HepG2 (cell line): ENCODE results near the gene C13orf46. TPM values are rescaled to one million over a fixed set of nuclear protein-coding genes. Genes with fewer than 3 reads are reported as not detected.

Source experiments
- ATAC-seq: fragments of 200-7000 bp; cut with Tn5 transposase; 3 replicates; pipeline ENCODE4 v1.9.1; 2020; ENCODE audit warnings: mild to moderate bottlenecking, moderate library complexity
- BruUV-seq: library from RNA; stranded (reverse); fragments of 400-500 nt; replicated peaks from 2 replicates; lab custom pipeline; 2021; lab: Mats Ljungman, UMichigan
- CTCF ChIA-PET: fragments of 300-600 bp; formaldehyde crosslinking; extraction: SDS; loops from one replicate; lab custom pipeline; 2021; ENCODE audit warnings: low total read pairs, inconsistent platforms, low intra/inter-chr PET ratio; lab: Yijun Ruan, JAX
- POLR2A ChIA-PET: fragments of 350-600 bp; sonication (Branson Sonifier 250); formaldehyde crosslinking; loops from one replicate; lab custom pipeline; 2020; ENCODE audit warnings: antibody characterized with exemption, inconsistent platforms; lab: Yijun Ruan, JAX
- DNase-seq: peaks from one replicate; pipeline ENCODE4 v3.0.0-alpha.2; 2015; ENCODE audit warnings: low spot score
- FAIRE-seq: peaks from 3 replicates; lab custom pipeline; 2011; peaks lifted over from hg19 to GRCh38; lab: Jason Lieb, UNC
- H2AFZ ChIP-seq: one replicate; pipeline ENCODE4 v1.6.1; 2011; ENCODE audit warnings: low read length, inconsistent platforms
- H3K27ac ChIP-seq: fragments of 300-600 bp; 3 replicates; pipeline ENCODE4 v1.8.0; 2011; ENCODE audit warnings: mixed run types, mild to moderate bottlenecking, mixed read lengths, low read length, inconsistent platforms; ENCODE audit not compliant: insufficient read depth; ENCODE audit errors: extremely low read length
- H3K27me3 ChIP-seq, 2 experiments: fragments of 200-600 bp in 1 of 2; 2 replicates in 1 of 2; 3 replicates in 1 of 2; pipeline versions ENCODE4 v1.6.0 to v1.8.0; 2011; ENCODE audit warnings: low read length in 2 of 2, mild to moderate bottlenecking in 2 of 2, moderate library complexity in 2 of 2, inconsistent platforms in 1 of 2; ENCODE audit not compliant: insufficient read depth in 2 of 2, control insufficient read depth in 1 of 2
- H3K36me3 ChIP-seq, 2 experiments: fragments of 200-600 bp in 1 of 2; replicated peaks in 1 of 2; 2 replicates in 1 of 2; 3 replicates in 1 of 2; pipeline versions ENCODE4 v1.5.1 to v1.8.0; 2011; ENCODE audit warnings: low read length in 2 of 2, inconsistent platforms in 1 of 2; ENCODE audit not compliant: insufficient read depth in 2 of 2, control insufficient read depth in 1 of 2
- H3K4me1 ChIP-seq: 2 replicates; pipeline ENCODE4 v1.5.1; 2012; ENCODE audit warnings: low read length, inconsistent platforms; ENCODE audit not compliant: insufficient read depth
- H3K4me2 ChIP-seq: 2 replicates; pipeline ENCODE4 v1.6.0; 2011; ENCODE audit warnings: low read depth, low read length, inconsistent platforms
- H3K4me3 ChIP-seq, 3 experiments: fragments of 200-600 bp in 1 of 3; sonication (generic), shearing (Covaris generic) in 1 of 3; replicated peaks in 1 of 3; 2 replicates each; pipeline ENCODE4 v1.5.1; 2011 to 2016; ENCODE audit warnings: low read length in 3 of 3, inconsistent platforms in 2 of 3, low read depth in 2 of 3, mild to moderate bottlenecking in 2 of 3, control low read depth in 1 of 3, mixed read lengths in 1 of 3; ENCODE audit not compliant: insufficient read depth in 1 of 3
- H3K79me2 ChIP-seq: one replicate; pipeline ENCODE4 v1.6.1; 2011; ENCODE audit warnings: low read length, inconsistent platforms; ENCODE audit not compliant: insufficient read depth
- H3K9ac ChIP-seq: 2 replicates; pipeline ENCODE4 v1.6.0; 2011; ENCODE audit warnings: mild to moderate bottlenecking, low read depth, low read length, inconsistent platforms; ENCODE audit not compliant: insufficient read depth
- H3K9me3 ChIP-seq: 2 replicates; pipeline ENCODE4 v1.5.1; 2012; ENCODE audit warnings: mild to moderate bottlenecking, low read length
- H4K20me1 ChIP-seq: 2 replicates; pipeline ENCODE4 v1.6.0; 2011; ENCODE audit warnings: inconsistent platforms, mild to moderate bottlenecking, low read length, moderate library complexity; ENCODE audit not compliant: insufficient read depth
- CBX5 ChIP-seq: sonication (generic); formaldehyde crosslinking; IDR thresholded peaks from 2 replicates; pipeline ENCODE4 v1.4.0; 2020; ENCODE audit warnings: missing genetic modification reagents, borderline replicate concordance
- FOXK1 ChIP-seq: sonication (generic); formaldehyde crosslinking; IDR thresholded peaks from 2 replicates; pipeline ENCODE4 v1.4.0; 2020; ENCODE audit warnings: low read depth, missing genetic modification reagents, borderline replicate concordance
- HNRNPK ChIP-seq: fragments of 200-400 bp; formaldehyde crosslinking; IDR thresholded peaks from 2 replicates; pipeline ENCODE4 v1.6.1; 2018; ENCODE audit warnings: low read length, low read depth, moderate library complexity, mild to moderate bottlenecking; ENCODE audit not compliant: poor library complexity, severe bottlenecking
- NRL ChIP-seq: sonication (generic); formaldehyde crosslinking; IDR thresholded peaks from 2 replicates; pipeline ENCODE4 v1.5.0; 2020; ENCODE audit warnings: missing genetic modification reagents, mild to moderate bottlenecking, moderate library complexity, borderline replicate concordance
- POLR2G ChIP-seq: fragments of 200-400 bp; formaldehyde crosslinking; IDR thresholded peaks from 2 replicates; pipeline ENCODE4 v1.6.1; 2018; ENCODE audit warnings: mild to moderate bottlenecking, low read depth, low read length, moderate library complexity
- TFDP2 ChIP-seq: sonication (generic); formaldehyde crosslinking; IDR thresholded peaks from 2 replicates; pipeline ENCODE4 v1.4.0; 2020; ENCODE audit warnings: missing genetic modification reagents
- ZMAT3 ChIP-seq: sonication (generic); formaldehyde crosslinking; conservative IDR thresholded peaks from 2 replicates; pipeline ENCODE4 v1.7.0; 2021; ENCODE audit warnings: missing genetic modification reagents
- ZNF121 ChIP-seq: sonication (generic); formaldehyde crosslinking; IDR thresholded peaks from 2 replicates; pipeline ENCODE4 v1.5.0; 2020; ENCODE audit warnings: mild to moderate bottlenecking, missing genetic modification reagents
- ZNF768 ChIP-seq: sonication (generic); formaldehyde crosslinking; IDR thresholded peaks from 2 replicates; pipeline ENCODE4 v1.4.0; 2020; ENCODE audit warnings: missing genetic modification reagents
- ZNF770 ChIP-seq: sonication (generic); formaldehyde crosslinking; IDR thresholded peaks from 2 replicates; pipeline ENCODE4 v1.5.0; 2020; ENCODE audit warnings: mild to moderate bottlenecking, missing genetic modification reagents
- ZNF878 ChIP-seq: sonication (generic); formaldehyde crosslinking; IDR thresholded peaks from 2 replicates; pipeline ENCODE4 v1.8.1; 2023; ENCODE audit warnings: mild to moderate bottlenecking, missing genetic modification reagents, moderate library complexity
- ZSCAN20 ChIP-seq: sonication (generic); formaldehyde crosslinking; IDR thresholded peaks from 2 replicates; pipeline ENCODE4 v1.4.0; 2020; ENCODE audit warnings: missing genetic modification reagents, mild to moderate bottlenecking, borderline replicate concordance
- WGBS: methylation state at CpG from one replicate; pipeline ENCODE4 v1.1.6; 2017; ENCODE audit warnings: low lambda C conversion rate; 5-methylcytosine and 5-hydroxymethylcytosine counted together
- in situ Hi-C: cut with HindIII; loops from 2 replicates; pipeline ENCODE4 v1.10.0; 2017; ENCODE audit warnings: low pct_unique_long_range_greater_than_20kb; ENCODE audit not compliant: extremely low pct_ligation_motif_present
- intact Hi-C: fragments of 100-400 bp; cut with micrococcal nuclease; formaldehyde crosslinking; loops from one replicate; pipeline ENCODE4 v1.10.0; 2022; ENCODE audit not compliant: unreplicated experiment
- polyA plus RNA-seq, 8 experiments: library from polyadenylated mRNA; depleted of rRNA in 3 of 8; stranded (reverse) in 7 of 8; unstranded in 1 of 8; fragments of >200 nt; fragmentation: Illumina TruSeq in 4 of 8; extraction: Trizol in 4 of 8; gene quantifications; 2 replicates each; pipeline versions ENCODE4 v1.2.1 to v1.2.3, GENCODE V29; 2011 to 2016; ENCODE audit warnings: low read depth in 4 of 8, missing spikeins in 1 of 8, mixed read lengths in 1 of 8; ENCODE audit not compliant: insufficient read depth in 1 of 8
- total RNA-seq, 5 experiments: library from RNA; depleted of rRNA; stranded (reverse); fragments of >200 nt; fragmentation: Illumina TruSeq; extraction: Trizol; gene quantifications; 2 replicates each; pipeline ENCODE4 v1.2.3, GENCODE V29; 2016; ENCODE audit warnings: low read depth in 1 of 5
- TF ChIP-seq, protein P1 (sequence below): sonication (generic); formaldehyde crosslinking; IDR thresholded peaks from 2 replicates; pipeline ENCODE4 v1.4.0; 2020; ENCODE audit warnings: missing genetic modification reagents
- TF ChIP-seq, protein P2 (sequence below): sonication (generic); formaldehyde crosslinking; IDR thresholded peaks from 2 replicates; pipeline ENCODE4 v1.4.0; 2020; ENCODE audit warnings: missing genetic modification reagents

C13orf46 gene
- total and polyA plus RNA-seq, 2 of the 13 experiments (the other 11 are each of a cell fraction or from before 2014, with no cell fraction given) = 0.01 TPM; not detected in 1

GRCh38 chr13:113982296-113982661, 8.4 kb upstream of the C13orf46 start (continued):
- TF ChIP-seq, protein P1, sequence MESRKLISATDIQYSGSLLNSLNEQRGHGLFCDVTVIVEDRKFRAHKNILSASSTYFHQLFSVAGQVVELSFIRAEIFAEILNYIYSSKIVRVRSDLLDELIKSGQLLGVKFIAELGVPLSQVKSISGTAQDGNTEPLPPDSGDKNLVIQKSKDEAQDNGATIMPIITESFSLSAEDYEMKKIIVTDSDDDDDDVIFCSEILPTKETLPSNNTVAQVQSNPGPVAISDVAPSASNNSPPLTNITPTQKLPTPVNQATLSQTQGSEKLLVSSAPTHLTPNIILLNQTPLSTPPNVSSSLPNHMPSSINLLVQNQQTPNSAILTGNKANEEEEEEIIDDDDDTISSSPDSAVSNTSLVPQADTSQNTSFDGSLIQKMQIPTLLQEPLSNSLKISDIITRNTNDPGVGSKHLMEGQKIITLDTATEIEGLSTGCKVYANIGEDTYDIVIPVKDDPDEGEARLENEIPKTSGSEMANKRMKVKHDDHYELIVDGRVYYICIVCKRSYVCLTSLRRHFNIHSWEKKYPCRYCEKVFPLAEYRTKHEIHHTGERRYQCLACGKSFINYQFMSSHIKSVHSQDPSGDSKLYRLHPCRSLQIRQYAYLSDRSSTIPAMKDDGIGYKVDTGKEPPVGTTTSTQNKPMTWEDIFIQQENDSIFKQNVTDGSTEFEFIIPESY (CRISPR knock-in tag) = no peak
- TF ChIP-seq POLR2G (no peak), HNRNPK (no peak), ZMAT3 (CRISPR knock-in tag) (no peak), ZNF878 (CRISPR knock-in tag) (no peak), CBX5 (CRISPR knock-in tag) (no peak), ZNF768 (CRISPR knock-in tag) (no peak), TFDP2 (no peak), NRL (no peak)

- peaks cover 2 to 10% of the 10 kb centered on the region in 2 experiments; a peak in 3 of 5 replicates for H3K27me3 ChIP-seq
- DNase-seq (no peak), ATAC-seq (no peak), FAIRE-seq (no peak)
- H2AFZ ChIP-seq = no peak overlapping the region
- no peaks in the 10 kb centered on the region for H3K4me1 ChIP-seq
- no peaks in the 10 kb centered on the region for H4K20me1 ChIP-seq
- no peak overlapping the region for H3K4me2 ChIP-seq
- H3K9me3 ChIP-seq = no peaks in the 10 kb centered on the region
- WGBS = 67% methylated on average over 21 of the region's 28 CpGs
- H3K4me3 ChIP-seq = no peak overlapping the region
- no peaks in the 10 kb centered on the region for H3K79me2 ChIP-seq
- CTCF ChIA-PET = no interaction called here
- in situ Hi-C loops = no loop called here
- POLR2A ChIA-PET = no interaction called here
- intact Hi-C loops = no loop called here
- no peak overlapping the region for H3K27ac ChIP-seq
- H3K36me3 ChIP-seq = no peaks in the 10 kb centered on the region
- no TSS peak for BruUV-seq
- no peak overlapping the region for H3K9ac ChIP-seq
- TF ChIP-seq FOXK1 (CRISPR knock-in tag) = no peak
- TF ChIP-seq ZNF121 (CRISPR knock-in tag) = no peak
- TF ChIP-seq ZNF770 (CRISPR knock-in tag) = no peak
- TF ChIP-seq, protein P2, sequence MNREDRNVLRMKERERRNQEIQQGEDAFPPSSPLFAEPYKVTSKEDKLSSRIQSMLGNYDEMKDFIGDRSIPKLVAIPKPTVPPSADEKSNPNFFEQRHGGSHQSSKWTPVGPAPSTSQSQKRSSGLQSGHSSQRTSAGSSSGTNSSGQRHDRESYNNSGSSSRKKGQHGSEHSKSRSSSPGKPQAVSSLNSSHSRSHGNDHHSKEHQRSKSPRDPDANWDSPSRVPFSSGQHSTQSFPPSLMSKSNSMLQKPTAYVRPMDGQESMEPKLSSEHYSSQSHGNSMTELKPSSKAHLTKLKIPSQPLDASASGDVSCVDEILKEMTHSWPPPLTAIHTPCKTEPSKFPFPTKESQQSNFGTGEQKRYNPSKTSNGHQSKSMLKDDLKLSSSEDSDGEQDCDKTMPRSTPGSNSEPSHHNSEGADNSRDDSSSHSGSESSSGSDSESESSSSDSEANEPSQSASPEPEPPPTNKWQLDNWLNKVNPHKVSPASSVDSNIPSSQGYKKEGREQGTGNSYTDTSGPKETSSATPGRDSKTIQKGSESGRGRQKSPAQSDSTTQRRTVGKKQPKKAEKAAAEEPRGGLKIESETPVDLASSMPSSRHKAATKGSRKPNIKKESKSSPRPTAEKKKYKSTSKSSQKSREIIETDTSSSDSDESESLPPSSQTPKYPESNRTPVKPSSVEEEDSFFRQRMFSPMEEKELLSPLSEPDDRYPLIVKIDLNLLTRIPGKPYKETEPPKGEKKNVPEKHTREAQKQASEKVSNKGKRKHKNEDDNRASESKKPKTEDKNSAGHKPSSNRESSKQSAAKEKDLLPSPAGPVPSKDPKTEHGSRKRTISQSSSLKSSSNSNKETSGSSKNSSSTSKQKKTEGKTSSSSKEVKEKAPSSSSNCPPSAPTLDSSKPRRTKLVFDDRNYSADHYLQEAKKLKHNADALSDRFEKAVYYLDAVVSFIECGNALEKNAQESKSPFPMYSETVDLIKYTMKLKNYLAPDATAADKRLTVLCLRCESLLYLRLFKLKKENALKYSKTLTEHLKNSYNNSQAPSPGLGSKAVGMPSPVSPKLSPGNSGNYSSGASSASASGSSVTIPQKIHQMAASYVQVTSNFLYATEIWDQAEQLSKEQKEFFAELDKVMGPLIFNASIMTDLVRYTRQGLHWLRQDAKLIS (CRISPR knock-in tag) = no peak
- no peak for TF ChIP-seq ZSCAN20
These were observed 7.9 kb upstream of the C13orf46 start for GRCh38 chr13:113981611-113982295.
